B cell (primary cell): Measurements from ENCODE around the gene MAP2K5. TPM values are rescaled to one million over a fixed set of nuclear protein-coding genes. Genes with fewer than 3 reads are reported as not detected.

Experiments
- ATAC-seq: fragments of 200-7000 bp; cut with Tn5 transposase; one replicate; pipeline ENCODE4 v1.10.0; 2021; ENCODE audit warnings: low read depth, mild to moderate bottlenecking, moderate number of reproducible peaks, moderate library complexity
- CTCF ChIA-PET: fragments of 350-600 bp; sonication (Branson Sonifier 250); formaldehyde crosslinking; loops from one replicate; lab custom pipeline; 2021; ENCODE audit warnings: antibody characterized with exemption, inconsistent platforms; lab: Charles Lee
- POLR2A ChIA-PET: fragments of 350-600 bp; sonication (Branson Sonifier 250); formaldehyde crosslinking; loops from one replicate; lab custom pipeline; 2021; ENCODE audit warnings: antibody characterized with exemption; lab: Charles Lee
- DNase-seq: peaks from one replicate; pipeline ENCODE4 v3.0.0; 2013
- H2AFZ ChIP-seq: 2 replicates; pipeline ENCODE4 v1.6.1; 2012; ENCODE audit warnings: mild to moderate bottlenecking, low read depth, low read length; ENCODE audit not compliant: insufficient read depth, poor library complexity, severe bottlenecking
- H3K27ac ChIP-seq, 2 donors: 1 replicate in 1 of 2; 2 replicates in 1 of 2; pipeline ENCODE4 v1.5.1; 2012 to 2013; ENCODE audit warnings: low read length in 2 of 2, mild to moderate bottlenecking in 2 of 2, moderate library complexity in 1 of 2
- H3K27me3 ChIP-seq, 4 experiments: fragments of 200-600 bp in 1 of 4; sonication (generic) in 1 of 4; replicated peaks in 1 of 4; 1 replicate in 2 of 4; 2 replicates in 2 of 4; pipeline versions ENCODE4 v1.6.1 to v1.7.0; 2013 to 2016; ENCODE audit warnings: low read length in 3 of 4, mild to moderate bottlenecking in 2 of 4, mixed read lengths in 1 of 4, moderate library complexity in 1 of 4; ENCODE audit not compliant: insufficient read depth in 4 of 4, control insufficient read depth in 3 of 4; ENCODE audit errors: control extremely low read depth in 1 of 4
- H3K36me3 ChIP-seq, 2 experiments: replicated peaks in 1 of 2; 1 replicate in 1 of 2; 2 replicates in 1 of 2; pipeline versions ENCODE4 v1.6.1 to v1.7.1; 2013; ENCODE audit warnings: low read length in 1 of 2; ENCODE audit not compliant: insufficient read depth in 2 of 2, control insufficient read depth in 1 of 2; ENCODE audit errors: control extremely low read depth in 1 of 2, extremely low read depth in 1 of 2
- H3K4me1 ChIP-seq, 2 donors: fragments of 200-600 bp in 1 of 2; sonication (generic) in 1 of 2; 1 replicate in 1 of 2; 2 replicates in 1 of 2; pipeline versions ENCODE4 v1.5.1 to v1.6.1; 2013 to 2017; ENCODE audit warnings: low read length in 2 of 2; ENCODE audit not compliant: control insufficient read depth in 2 of 2, insufficient read depth in 2 of 2
- H3K4me2 ChIP-seq: replicated peaks from 2 replicates; pipeline ENCODE3; 2012; ENCODE audit warnings: mild to moderate bottlenecking, low read depth, low read length; ENCODE audit not compliant: poor library complexity, severe bottlenecking
- H3K4me3 ChIP-seq, 5 experiments: fragments of 200-600 bp in 1 of 5; sonication (generic) in 1 of 5; 1 replicate in 3 of 5; 2 replicates in 2 of 5; pipeline versions ENCODE4 v1.5.1 to v1.7.0; 2011 to 2016; ENCODE audit warnings: low read length in 4 of 5, mild to moderate bottlenecking in 4 of 5, low read depth in 2 of 5, control low read depth in 1 of 5, moderate library complexity in 1 of 5; ENCODE audit not compliant: insufficient read depth in 1 of 5; ENCODE audit errors: control extremely low read depth in 1 of 5, extremely low read depth in 1 of 5
- H3K79me2 ChIP-seq: fragments of 200-600 bp; sonication (generic); one replicate; pipeline ENCODE4 v1.6.0; 2016; ENCODE audit warnings: low read length; ENCODE audit not compliant: control insufficient read depth, insufficient read depth
- H3K9ac ChIP-seq: fragments of 200-600 bp; sonication (generic); 2 replicates; pipeline ENCODE4 v1.6.1; 2017; ENCODE audit warnings: mild to moderate bottlenecking, low read length, moderate library complexity
- H3K9me3 ChIP-seq, 3 donors: one replicate each; pipeline versions ENCODE4 v1.6.1 to v1.7.1; 2013; ENCODE audit warnings: low read length in 2 of 3; ENCODE audit not compliant: control insufficient read depth in 2 of 3, insufficient read depth in 1 of 3; ENCODE audit errors: control extremely low read depth in 1 of 3
- H4K20me1 ChIP-seq: 2 replicates; pipeline ENCODE4 v1.6.0; 2012; ENCODE audit warnings: mild to moderate bottlenecking, low read length; ENCODE audit not compliant: insufficient read depth, control insufficient read depth, poor library complexity, severe bottlenecking
- H3K27ac Mint-ChIP-seq: one replicate; pipeline ENCODE4 v1.8.0; 2021; ENCODE audit warnings: mixed read lengths
- H3K27me3 Mint-ChIP-seq: one replicate; pipeline ENCODE4 v1.8.0; 2021; ENCODE audit warnings: mixed read lengths
- H3K4me1 Mint-ChIP-seq: one replicate; pipeline ENCODE4 v1.8.0; 2021; ENCODE audit warnings: mixed read lengths
- H3K4me3 Mint-ChIP-seq: one replicate; pipeline ENCODE4 v1.8.0; 2021; ENCODE audit warnings: mixed read lengths
- H3K9me3 Mint-ChIP-seq: one replicate; pipeline ENCODE4 v1.8.0; 2022; ENCODE audit warnings: mixed read lengths; ENCODE audit not compliant: insufficient read depth
- EZH2 ChIP-seq: IDR thresholded peaks from 2 replicates; pipeline ENCODE4 v1.6.1; 2012; ENCODE audit warnings: borderline replicate concordance, low read depth, mild to moderate bottlenecking, moderate library complexity, low read length; ENCODE audit not compliant: insufficient read depth, poor library complexity, severe bottlenecking
- WGBS: methylation state at CpG from one replicate; pipeline ENCODE4 v1.1.5; 2013; ENCODE audit warnings: missing lambda C conversion rate; ENCODE audit not compliant: insufficient coverage; 5-methylcytosine and 5-hydroxymethylcytosine counted together
- intact Hi-C: fragments of 100-400 bp; cut with micrococcal nuclease; formaldehyde crosslinking; loops from one replicate; pipeline ENCODE4 v1.10.0; 2022
- polyA plus RNA-seq: library from polyadenylated mRNA; depleted of rRNA; stranded (reverse); fragments of >200 nt; gene quantifications from 2 replicates; pipeline ENCODE4 v1.2.3, GENCODE V29; 2012
- total RNA-seq, 2 donors: library from RNA; stranded (reverse); fragments of 120-200 nt in 1 of 2; gene quantifications; 1 replicate in 1 of 2; 2 replicates in 1 of 2; pipeline versions ENCODE4 v1.2.3 to v1.2.4, GENCODE V29; 2013 to 2022
- TF ChIP-seq, protein P1 (sequence below): fragments of 200-600 bp; IDR thresholded peaks from one replicate; pipeline ENCODE4 v1.8.0; 2022; ENCODE audit warnings: antibody characterized with exemption, mild to moderate bottlenecking

The MAP2K5 gene
- total and polyA plus RNA-seq, 2 donors (not counting 1 experiment from before 2014, with no cell fraction given), result 11.1 to 40.0 TPM

DNA sequence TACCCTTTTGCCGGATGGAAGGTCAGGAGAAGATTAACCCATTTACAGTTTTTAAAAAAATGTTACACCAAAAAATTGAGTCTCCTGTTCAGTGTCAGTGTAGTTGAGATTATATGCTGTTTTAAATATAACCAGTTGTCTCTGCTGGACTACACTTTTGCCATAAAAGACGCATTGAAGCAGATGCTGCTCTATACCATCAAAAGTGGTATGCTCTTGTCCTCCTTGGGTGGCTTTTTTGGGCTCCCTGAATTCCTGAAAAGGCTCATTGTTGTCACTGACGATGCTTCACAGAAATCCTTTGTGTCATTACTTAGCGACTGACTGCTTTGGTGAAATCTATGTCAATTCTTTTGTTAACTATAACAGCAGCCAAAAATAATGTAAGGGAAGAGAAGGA is 148.9 kb downstream of the MAP2K5 start:
- H3K9ac ChIP-seq, result no peak overlapping the region
- H3K4me3 Mint-ChIP-seq, result no peak overlapping the region
- POLR2A ChIA-PET, result no interaction called here

DNA sequence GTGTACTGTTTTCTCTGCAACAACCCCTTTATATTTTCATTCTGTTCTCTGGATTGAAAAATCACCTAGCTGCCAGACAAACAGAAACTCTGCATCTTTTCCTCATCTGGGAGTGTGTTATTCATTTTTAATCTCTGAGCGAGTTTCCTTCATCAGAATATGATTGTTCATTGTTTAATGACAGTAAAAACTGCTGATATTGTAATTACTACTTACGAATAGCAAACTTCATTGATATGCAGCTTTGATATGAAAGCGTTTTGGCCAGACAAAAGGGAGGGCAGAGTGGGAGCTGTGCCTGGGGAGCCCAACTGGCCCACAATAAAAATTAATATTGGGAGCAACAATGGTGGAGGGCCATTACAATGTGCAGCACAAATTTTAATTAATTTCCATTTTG is 150.1 kb downstream of the MAP2K5 start:
- H3K27me3 Mint-ChIP-seq, result no peaks in the 10 kb centered on the region
- no peak overlapping the region for H2AFZ ChIP-seq
- H3K27ac Mint-ChIP-seq, result no peak overlapping the region

More for the DNA sequence above, 148.9 kb downstream of the MAP2K5 start:
- WGBS, result 100% methylated on average over 1 of the region's 4 CpGs
- H3K4me1 ChIP-seq, result no peaks in the 10 kb centered on the region
- no peak overlapping the region for H3K4me3 ChIP-seq
- H2AFZ ChIP-seq, result no peak overlapping the region
- no peak for TF ChIP-seq EZH2
- TF ChIP-seq, protein P1, sequence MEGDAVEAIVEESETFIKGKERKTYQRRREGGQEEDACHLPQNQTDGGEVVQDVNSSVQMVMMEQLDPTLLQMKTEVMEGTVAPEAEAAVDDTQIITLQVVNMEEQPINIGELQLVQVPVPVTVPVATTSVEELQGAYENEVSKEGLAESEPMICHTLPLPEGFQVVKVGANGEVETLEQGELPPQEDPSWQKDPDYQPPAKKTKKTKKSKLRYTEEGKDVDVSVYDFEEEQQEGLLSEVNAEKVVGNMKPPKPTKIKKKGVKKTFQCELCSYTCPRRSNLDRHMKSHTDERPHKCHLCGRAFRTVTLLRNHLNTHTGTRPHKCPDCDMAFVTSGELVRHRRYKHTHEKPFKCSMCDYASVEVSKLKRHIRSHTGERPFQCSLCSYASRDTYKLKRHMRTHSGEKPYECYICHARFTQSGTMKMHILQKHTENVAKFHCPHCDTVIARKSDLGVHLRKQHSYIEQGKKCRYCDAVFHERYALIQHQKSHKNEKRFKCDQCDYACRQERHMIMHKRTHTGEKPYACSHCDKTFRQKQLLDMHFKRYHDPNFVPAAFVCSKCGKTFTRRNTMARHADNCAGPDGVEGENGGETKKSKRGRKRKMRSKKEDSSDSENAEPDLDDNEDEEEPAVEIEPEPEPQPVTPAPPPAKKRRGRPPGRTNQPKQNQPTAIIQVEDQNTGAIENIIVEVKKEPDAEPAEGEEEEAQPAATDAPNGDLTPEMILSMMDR, result no peak
- no peak overlapping the region for H3K4me2 ChIP-seq
- ATAC-seq, result no peak
- H3K27me3 Mint-ChIP-seq, result no peaks in the 10 kb centered on the region
- DNase-seq, result no peak
- no peak overlapping the region for H3K27ac Mint-ChIP-seq
- H4K20me1 ChIP-seq, result no peaks in the 10 kb centered on the region
- H3K27ac ChIP-seq, result no peak overlapping the region
- no peaks in the 10 kb centered on the region for H3K27me3 ChIP-seq
- H3K79me2 ChIP-seq, result no peaks in the 10 kb centered on the region
- intact Hi-C loops, result no loop called here
- no peaks in the 10 kb centered on the region for H3K4me1 Mint-ChIP-seq
- no peaks in the 10 kb centered on the region for H3K9me3 Mint-ChIP-seq
- H3K9me3 ChIP-seq, result peaks cover 0 to 3% (median under 1%) of the 10 kb centered on the region in 3 donors
- CTCF ChIA-PET, result no interaction called here
- no peaks in the 10 kb centered on the region for H3K36me3 ChIP-seq

More for the DNA sequence above, 150.1 kb downstream of the MAP2K5 start:
- Histone ChIP-seq H3K27ac (no peak overlapping the region), H4K20me1 (no peaks in the 10 kb centered on the region), H3K4me3 (no peak overlapping the region), H3K79me2 (no peaks in the 10 kb centered on the region), H3K4me2 (no peak overlapping the region), H3K27me3 (no peaks in the 10 kb centered on the region), H3K36me3 (no peaks in the 10 kb centered on the region), H3K4me1 (no peaks in the 10 kb centered on the region), H3K9ac (no peak overlapping the region), H3K9me3 (peaks cover 0 to under 1% (median 0%) of the 10 kb centered on the region in 3 donors)
- WGBS, result no CpG with 5 or more reads among the region's 3 CpGs
- TF ChIP-seq, protein P1, result no peak
- TF ChIP-seq EZH2, result no peak
- CTCF ChIA-PET, result no interaction called here
- POLR2A ChIA-PET, result no interaction called here
- Mint-ChIP-seq H3K4me3 (no peak overlapping the region), H3K9me3 (no peaks in the 10 kb centered on the region), H3K4me1 (no peaks in the 10 kb centered on the region)
- no peak for DNase-seq
- intact Hi-C loops, result no loop called here
- ATAC-seq, result no peak
